Measurements from ENCODE around the gene DTHD1.
A peak's percentile ranks its signal among the peaks of the same experiment; 100 is the strongest.

DTHD1 gene

GRCh38 chr4:36281384-36282106, at the start of gene DTHD1:
DTHD1 (plus strand) TSS chr4:36281616; CDS start chr4:36281759, 143 bp downstream.
- DNase-seq (ENCODE audit: low read depth): no peak

DNA sequence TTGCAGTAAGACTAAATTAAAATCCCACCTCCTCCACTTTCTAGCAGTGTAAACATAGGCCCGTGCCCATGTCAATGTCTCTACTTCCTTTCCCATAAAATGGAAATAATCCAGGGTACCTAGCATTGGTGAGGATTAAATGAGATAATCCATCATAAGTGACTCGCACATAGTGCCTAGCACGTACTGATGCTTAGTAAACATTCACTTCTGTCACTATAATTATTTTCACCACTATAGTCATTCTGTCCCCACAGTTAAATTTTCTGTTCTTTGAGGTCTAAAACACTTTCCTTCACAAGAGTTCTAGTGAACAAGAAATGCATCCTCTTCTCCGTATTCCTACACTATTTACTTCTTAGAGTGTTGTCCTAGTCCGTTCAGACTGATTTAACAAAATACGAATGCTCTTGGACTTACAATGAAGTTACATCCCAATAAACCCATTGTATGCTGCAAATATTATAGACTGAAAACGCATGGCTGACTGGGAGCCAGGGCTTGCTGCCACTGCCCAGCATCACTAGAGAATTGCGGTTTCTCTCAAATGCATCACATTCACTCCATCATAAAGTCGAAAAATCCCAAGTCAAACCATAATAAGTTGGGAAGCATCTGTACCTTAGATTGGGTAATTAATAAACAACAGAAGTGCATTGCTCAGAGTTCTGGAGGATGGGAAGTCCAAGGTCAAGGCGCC, 47.7 kb upstream of the DTHD1 start:
- no peak for DNase-seq (ENCODE audit: low read depth)

DNA sequence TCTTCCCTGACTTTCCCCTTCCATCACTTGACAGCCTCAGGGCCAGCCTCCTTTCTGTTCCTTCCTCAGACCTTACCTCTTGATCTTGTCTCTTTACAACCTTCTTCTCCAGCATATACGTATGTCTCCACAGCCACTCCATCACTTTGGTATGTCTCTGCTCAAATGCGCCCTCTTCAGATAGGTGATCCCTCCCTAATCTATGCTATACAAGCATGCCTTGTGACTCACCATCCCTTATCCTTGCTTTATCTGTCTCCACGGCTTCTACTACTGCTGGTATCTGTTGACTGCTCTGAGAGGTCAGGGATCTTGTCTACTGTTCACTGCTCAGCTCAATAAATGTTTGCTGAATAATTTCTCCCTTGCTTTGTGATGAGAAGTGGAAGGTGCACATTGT, 46.1 kb upstream of the DTHD1 start:
- no peak for DNase-seq (ENCODE audit: low read depth)

- no peak for DNase-seq (ENCODE audit: low read depth)
Measured at GRCh38 chr4:36236159-36236558, 45.3 kb upstream of the DTHD1 start.

- no peak for DNase-seq (ENCODE audit: low read depth)
Measured at GRCh38 chr4:36237366-36238313, 43.8 kb upstream of the DTHD1 start.

GRCh38 chr4:36241771-36242170, 39.6 kb upstream of the DTHD1 start:
- DNase-seq (ENCODE audit: low read depth): no peak

DNA sequence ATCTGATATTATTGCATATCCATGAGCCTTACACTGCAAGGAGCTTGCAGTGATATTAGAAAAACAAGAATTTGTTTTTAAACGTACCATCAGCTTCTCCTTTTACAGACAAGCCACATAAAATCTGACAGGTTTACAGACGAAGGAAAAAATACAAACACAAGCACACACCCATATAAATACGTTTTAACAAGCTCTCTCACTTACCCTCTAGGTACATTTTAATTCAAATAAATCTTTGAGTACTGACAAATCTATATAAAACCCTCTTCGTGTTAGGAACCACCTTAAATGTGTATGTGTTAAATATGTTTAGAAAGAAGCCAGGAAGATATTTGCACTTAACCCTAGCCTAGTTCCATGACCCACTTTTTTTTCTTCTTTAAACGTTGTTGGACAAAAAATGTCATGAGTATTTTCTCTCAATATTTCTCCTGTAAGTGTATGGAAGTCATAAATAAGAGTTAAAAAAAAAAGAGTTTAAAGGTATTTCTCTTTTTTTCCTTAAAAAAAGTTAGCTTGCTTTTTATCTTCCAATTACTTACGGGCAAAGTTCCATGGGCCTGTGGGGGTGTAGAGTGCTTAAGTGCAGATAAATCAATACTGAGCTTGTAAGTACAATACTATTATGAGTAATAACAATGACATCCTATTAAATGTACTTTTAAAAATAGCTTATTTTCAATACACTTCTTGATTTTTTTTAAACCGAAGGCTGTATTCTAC, 38.6 kb upstream of the DTHD1 start:
- DNase-seq (ENCODE audit: low read depth): no peak

DNA sequence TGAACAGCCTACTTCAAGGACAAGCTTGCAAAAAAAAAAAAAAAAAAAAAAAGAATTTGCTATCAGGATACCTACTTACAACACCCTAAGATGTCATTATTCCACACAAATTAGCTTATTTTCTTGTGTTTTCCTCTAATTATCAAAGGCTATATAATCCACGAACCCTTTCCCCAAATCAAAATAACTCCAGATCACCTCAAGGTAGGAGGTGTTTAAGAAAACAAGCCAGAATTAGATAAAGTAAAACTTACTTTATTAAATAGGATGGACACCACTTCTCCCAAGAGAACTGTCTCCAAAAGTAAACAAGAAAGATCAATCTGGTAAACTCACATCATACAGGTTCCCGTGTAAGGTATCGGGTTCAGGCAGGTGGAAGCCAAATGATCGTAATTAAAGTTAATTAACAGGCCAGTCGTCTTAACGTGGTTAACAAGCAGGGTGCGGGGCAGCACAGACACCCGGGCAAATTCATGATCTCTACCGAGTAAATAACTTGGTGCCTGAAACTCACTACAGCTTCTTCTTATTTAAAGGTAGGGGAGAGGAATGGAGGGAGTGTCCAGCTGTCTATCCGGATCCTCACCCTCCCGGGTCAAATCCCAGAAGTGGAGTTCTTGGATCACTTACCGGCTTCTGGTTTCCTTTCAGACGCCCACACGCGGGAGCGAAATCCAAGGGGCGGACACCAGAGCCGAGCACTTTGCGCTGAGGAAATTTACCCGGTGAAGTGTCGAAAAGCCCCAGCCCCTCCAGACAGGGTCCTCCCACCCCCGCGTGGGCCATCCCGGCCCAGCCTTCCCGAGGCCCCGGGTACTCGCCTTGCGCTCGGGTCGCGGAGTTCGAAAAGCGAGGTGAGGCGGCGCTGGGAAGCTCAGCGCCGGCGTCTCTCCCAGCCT, 37.8 kb upstream of the DTHD1 start:
- no peak for DNase-seq (ENCODE audit: low read depth)

GRCh38 chr4:36244257-36245082, 36.9 kb upstream of the DTHD1 start, which contains the start of gene ARAP2:
ARAP2 (minus strand) TSS chr4:36244514; CDS start chr4:36229486, 15,028 bp downstream.
- peak; percentile 68 for DNase-seq (ENCODE audit: low read depth)

GRCh38 chr4:36249610-36250009, 31.8 kb upstream of the DTHD1 start:
- DNase-seq (ENCODE audit: low read depth): no peak

DNA sequence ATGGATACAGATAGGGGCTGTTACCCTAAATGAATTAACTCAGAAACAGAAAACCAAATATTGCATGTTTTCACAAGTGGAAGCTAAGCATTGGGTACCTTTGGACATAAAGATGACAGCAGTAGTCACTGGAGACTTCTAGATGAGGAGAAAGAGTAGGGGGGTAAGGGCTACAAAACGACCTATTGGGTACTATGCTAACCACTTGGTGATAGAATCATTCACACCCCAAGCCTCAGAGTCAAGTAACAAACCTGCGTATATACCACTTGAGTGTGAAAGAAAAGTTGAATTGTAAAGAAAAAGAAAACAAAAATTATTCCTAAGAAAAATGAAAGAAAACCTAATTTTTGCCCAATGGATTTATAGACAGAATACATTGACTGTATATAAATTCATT, 29.4 kb upstream of the DTHD1 start:
- DNase-seq (ENCODE audit: low read depth): no peak

DNA sequence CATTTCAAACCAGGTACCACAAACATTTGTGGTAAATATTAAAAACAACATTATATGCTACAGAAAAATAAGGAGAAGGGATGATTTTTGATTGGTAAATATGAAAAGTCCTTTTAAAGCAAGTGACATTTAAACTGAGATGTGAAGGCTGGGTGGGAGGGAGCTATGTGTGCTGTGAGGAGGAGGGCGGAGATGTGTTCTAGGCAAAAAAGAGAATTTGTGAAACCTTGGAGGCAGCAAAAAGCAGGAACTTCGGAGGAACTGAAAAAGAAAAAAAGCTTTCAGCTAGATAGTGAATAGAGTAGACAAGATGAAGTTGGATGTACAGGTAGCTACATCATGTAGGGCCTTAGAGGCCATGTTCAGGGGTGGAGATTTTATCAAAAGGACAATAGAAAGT, 27.0 kb upstream of the DTHD1 start:
- DNase-seq (ENCODE audit: low read depth): no peak

DNA sequence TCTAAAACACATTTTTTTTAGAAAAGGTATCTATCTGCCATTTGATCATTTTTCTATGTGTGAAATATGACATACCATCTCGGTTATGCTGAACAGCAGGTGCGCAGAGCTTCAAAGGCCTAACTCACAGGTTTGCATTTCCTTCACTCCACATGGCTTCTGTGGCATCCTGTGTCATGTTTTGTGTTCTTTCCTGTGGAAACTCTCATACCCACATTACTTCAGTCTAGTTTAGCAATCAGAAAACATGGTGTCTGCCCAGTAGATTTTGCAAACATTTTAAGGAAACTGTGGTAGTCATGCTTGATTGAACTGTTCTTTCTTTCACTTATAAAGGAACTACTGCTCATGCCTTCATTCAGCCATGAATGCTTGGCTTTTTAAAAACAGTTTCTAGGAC, 25.8 kb upstream of the DTHD1 start:
- DNase-seq (ENCODE audit: low read depth): peak; percentile 60

DNA sequence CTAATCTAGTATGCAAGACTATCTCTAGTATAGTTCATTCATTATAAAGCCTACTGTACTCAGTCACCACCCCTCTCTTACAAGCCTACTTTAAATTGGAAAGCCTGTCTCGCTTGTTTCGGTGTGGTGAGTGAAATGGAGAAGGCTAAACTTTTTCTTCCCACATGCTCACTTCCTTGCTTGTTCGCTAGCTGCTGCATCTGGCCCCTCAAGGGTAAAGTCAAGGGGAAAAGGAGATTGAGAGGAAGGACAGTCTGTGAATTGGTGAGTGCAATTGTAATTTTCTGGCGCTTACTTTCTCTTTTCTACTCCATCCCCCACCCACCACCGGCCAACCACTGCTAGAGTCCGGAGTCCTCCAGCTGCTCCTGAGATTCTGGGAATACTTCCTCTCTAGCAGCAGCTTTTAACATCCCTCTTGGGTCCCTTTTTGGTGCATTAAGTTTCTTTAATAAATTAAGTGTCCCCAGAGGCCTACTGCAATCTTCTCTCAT, 25.0 kb upstream of the DTHD1 start:
- DNase-seq (ENCODE audit: low read depth): no peak

GRCh38 chr4:36260731-36261130, 20.7 kb upstream of the DTHD1 start:
- DNase-seq (ENCODE audit: low read depth): no peak

GRCh38 chr4:36264207-36264826, 17.1 kb upstream of the DTHD1 start:
- no peak for DNase-seq (ENCODE audit: low read depth)

GRCh38 chr4:36267486-36268268, 13.7 kb upstream of the DTHD1 start:
- no peak for DNase-seq (ENCODE audit: low read depth)

GRCh38 chr4:36269101-36269500, 12.3 kb upstream of the DTHD1 start:
- DNase-seq (ENCODE audit: low read depth): peak; percentile 21

Data from T-helper 22 cell (primary cell).